C1 segment of cervical spinal cord (tissue), 14 donors: Measurements from ENCODE around the gene GMPR.

Source experiments
- DNase-seq, 14 donors: peaks; one replicate each; lab custom pipeline; 2025; lab: John Stamatoyannopoulos, UW

Gene GMPR

GRCh38 chr6:16238057-16238962 is at the start of gene GMPR:
TSS of gene GMPR (plus strand) at chr6:16238587. CDS start at chr6:16238694, 107 bp downstream.
- DNase-seq, result peak in 10 of 14 donors; percentile 16 to 68 (median 44)

GRCh38 chr6:16190214-16190613 is 48.2 kb upstream of the GMPR start:
- no peak for DNase-seq

- no peak for DNase-seq
These were observed 42.0 kb upstream of the GMPR start for GRCh38 chr6:16196260-16196983.

- DNase-seq, result no peak
These were observed 41.3 kb upstream of the GMPR start for GRCh38 chr6:16196984-16197546.

GRCh38 chr6:16198061-16198705 is 40.2 kb upstream of the GMPR start:
- no peak for DNase-seq

- peak in 2 of 14 donors; percentile 11 to 12 for DNase-seq
These were observed 38.6 kb upstream of the GMPR start for GRCh38 chr6:16199804-16200203.

GRCh38 chr6:16200321-16200883 is 38.0 kb upstream of the GMPR start:
- peak in 5 of 14 donors; percentile 17 to 54 (median 26) for DNase-seq

GRCh38 chr6:16201706-16202105 is 36.7 kb upstream of the GMPR start:
- DNase-seq, result no peak

- DNase-seq, result no peak
These were observed 33.6 kb upstream of the GMPR start for GRCh38 chr6:16204653-16205376.

- DNase-seq, result no peak
These were observed 32.8 kb upstream of the GMPR start for GRCh38 chr6:16205377-16206144.

- peak in 9 of 14 donors; percentile 9 to 39 (median 27) for DNase-seq
These were observed 31.8 kb upstream of the GMPR start for GRCh38 chr6:16206595-16207037.

- DNase-seq, result no peak
These were observed 29.4 kb upstream of the GMPR start for GRCh38 chr6:16208989-16209388.

GRCh38 chr6:16209539-16209938 is 28.8 kb upstream of the GMPR start:
- DNase-seq, result no peak

- DNase-seq, result no peak
These were observed 26.1 kb upstream of the GMPR start for GRCh38 chr6:16212276-16212675.

GRCh38 chr6:16216501-16217155 is 21.8 kb upstream of the GMPR start:
- no peak for DNase-seq

- DNase-seq, result no peak
These were observed 21.1 kb upstream of the GMPR start for GRCh38 chr6:16217156-16217721.

GRCh38 chr6:16222826-16223225 is 15.6 kb upstream of the GMPR start:
- DNase-seq, result no peak

- no peak for DNase-seq
These were observed 15.0 kb upstream of the GMPR start for GRCh38 chr6:16223362-16223761.

- no peak for DNase-seq
These were observed 14.0 kb upstream of the GMPR start for GRCh38 chr6:16224409-16224808.
